ENCODE data around the gene AKAP5.

GRCh38 chr14:64419003-64419402 lies 46.3 kb upstream of the AKAP5 start:
- TF ChIP-seq TCF12 (IDR thresholded peaks at IDR 0.05; ENCODE audit: low read depth), result no peak
- no peak for TF ChIP-seq YY1 (IDR thresholded peaks at IDR 0.05; ENCODE audit: low read depth)
- no peak for TF ChIP-seq ZBTB7A (IDR thresholded peaks at IDR 0.05; ENCODE audit: low read depth)
- TF ChIP-seq NFIC (IDR thresholded peaks at IDR 0.05), result no peak
- TF ChIP-seq, protein P1, sequence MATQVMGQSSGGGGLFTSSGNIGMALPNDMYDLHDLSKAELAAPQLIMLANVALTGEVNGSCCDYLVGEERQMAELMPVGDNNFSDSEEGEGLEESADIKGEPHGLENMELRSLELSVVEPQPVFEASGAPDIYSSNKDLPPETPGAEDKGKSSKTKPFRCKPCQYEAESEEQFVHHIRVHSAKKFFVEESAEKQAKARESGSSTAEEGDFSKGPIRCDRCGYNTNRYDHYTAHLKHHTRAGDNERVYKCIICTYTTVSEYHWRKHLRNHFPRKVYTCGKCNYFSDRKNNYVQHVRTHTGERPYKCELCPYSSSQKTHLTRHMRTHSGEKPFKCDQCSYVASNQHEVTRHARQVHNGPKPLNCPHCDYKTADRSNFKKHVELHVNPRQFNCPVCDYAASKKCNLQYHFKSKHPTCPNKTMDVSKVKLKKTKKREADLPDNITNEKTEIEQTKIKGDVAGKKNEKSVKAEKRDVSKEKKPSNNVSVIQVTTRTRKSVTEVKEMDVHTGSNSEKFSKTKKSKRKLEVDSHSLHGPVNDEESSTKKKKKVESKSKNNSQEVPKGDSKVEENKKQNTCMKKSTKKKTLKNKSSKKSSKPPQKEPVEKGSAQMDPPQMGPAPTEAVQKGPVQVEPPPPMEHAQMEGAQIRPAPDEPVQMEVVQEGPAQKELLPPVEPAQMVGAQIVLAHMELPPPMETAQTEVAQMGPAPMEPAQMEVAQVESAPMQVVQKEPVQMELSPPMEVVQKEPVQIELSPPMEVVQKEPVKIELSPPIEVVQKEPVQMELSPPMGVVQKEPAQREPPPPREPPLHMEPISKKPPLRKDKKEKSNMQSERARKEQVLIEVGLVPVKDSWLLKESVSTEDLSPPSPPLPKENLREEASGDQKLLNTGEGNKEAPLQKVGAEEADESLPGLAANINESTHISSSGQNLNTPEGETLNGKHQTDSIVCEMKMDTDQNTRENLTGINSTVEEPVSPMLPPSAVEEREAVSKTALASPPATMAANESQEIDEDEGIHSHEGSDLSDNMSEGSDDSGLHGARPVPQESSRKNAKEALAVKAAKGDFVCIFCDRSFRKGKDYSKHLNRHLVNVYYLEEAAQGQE (IDR thresholded peaks at IDR 0.05; ENCODE audit: low read depth), result no peak
- TF ChIP-seq CEBPB (IDR thresholded peaks at IDR 0.05), result no peak
- no peak for TF ChIP-seq RAD21 (IDR thresholded peaks at IDR 0.05; ENCODE audit: low read depth)
- no peak for TF ChIP-seq CREB1 (IDR thresholded peaks at IDR 0.05; ENCODE audit: low read depth)
- TF ChIP-seq, protein P2, sequence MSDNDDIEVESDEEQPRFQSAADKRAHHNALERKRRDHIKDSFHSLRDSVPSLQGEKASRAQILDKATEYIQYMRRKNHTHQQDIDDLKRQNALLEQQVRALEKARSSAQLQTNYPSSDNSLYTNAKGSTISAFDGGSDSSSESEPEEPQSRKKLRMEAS (IDR thresholded peaks at IDR 0.05), result no peak
- TF ChIP-seq TAF1 (IDR thresholded peaks at IDR 0.05; ENCODE audit: low read depth), result no peak
- no peak for TF ChIP-seq EP300 (IDR thresholded peaks at IDR 0.05; ENCODE audit: borderline replicate concordance)
- no peak for TF ChIP-seq FOXM1 (IDR thresholded peaks at IDR 0.05; ENCODE audit: borderline replicate concordance, low read depth)
- TF ChIP-seq, protein P3, sequence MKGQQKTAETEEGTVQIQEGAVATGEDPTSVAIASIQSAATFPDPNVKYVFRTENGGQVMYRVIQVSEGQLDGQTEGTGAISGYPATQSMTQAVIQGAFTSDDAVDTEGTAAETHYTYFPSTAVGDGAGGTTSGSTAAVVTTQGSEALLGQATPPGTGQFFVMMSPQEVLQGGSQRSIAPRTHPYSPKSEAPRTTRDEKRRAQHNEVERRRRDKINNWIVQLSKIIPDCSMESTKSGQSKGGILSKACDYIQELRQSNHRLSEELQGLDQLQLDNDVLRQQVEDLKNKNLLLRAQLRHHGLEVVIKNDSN (IDR thresholded peaks at IDR 0.05), result no peak

Measured in Ishikawa (cell line).